DOHH2 (cell line): ENCODE results near the gene PCDHA10.

Experiments
- H3F3A ChIP-seq: fragments of 200-600 bp; sonication (generic), shearing (Covaris generic); 2 replicates; pipeline ENCODE4 v1.6.0; 2016; ENCODE audit warnings: antibody characterized with exemption, mild to moderate bottlenecking; ENCODE audit not compliant: control insufficient read depth, insufficient read depth
- H3K27ac ChIP-seq: fragments of 200-600 bp; sonication (generic); 2 replicates; pipeline ENCODE4 v1.5.1; 2014; ENCODE audit warnings: low read depth, mild to moderate bottlenecking, low read length, moderate library complexity
- H3K27me3 ChIP-seq: fragments of 200-600 bp; sonication (generic); 2 replicates; pipeline ENCODE4 v1.6.1; 2014; ENCODE audit warnings: mild to moderate bottlenecking, low read length, mixed read lengths; ENCODE audit not compliant: control insufficient read depth
- H3K36me3 ChIP-seq: fragments of 200-600 bp; sonication (generic); 2 replicates; pipeline ENCODE4 v1.6.1; 2014; ENCODE audit warnings: mild to moderate bottlenecking, low read length, moderate library complexity, mixed read lengths; ENCODE audit not compliant: control insufficient read depth
- H3K4me1 ChIP-seq: fragments of 200-600 bp; sonication (generic); 2 replicates; pipeline ENCODE4 v1.6.1; 2014; ENCODE audit warnings: mild to moderate bottlenecking, low read length, mixed read lengths; ENCODE audit not compliant: control insufficient read depth
- H3K4me2 ChIP-seq: fragments of 200-600 bp; sonication (generic); 2 replicates; pipeline ENCODE4 v1.6.0; 2014; ENCODE audit warnings: mild to moderate bottlenecking, low read length, moderate library complexity
- H3K4me3 ChIP-seq: fragments of 200-600 bp; sonication (generic); 2 replicates; pipeline ENCODE4 v1.5.1; 2014; ENCODE audit warnings: mild to moderate bottlenecking, low read length, mixed read lengths
- H3K79me2 ChIP-seq: fragments of 200-600 bp; sonication (generic); 2 replicates; pipeline ENCODE4 v1.6.1; 2014; ENCODE audit warnings: mild to moderate bottlenecking, low read length, mixed read lengths; ENCODE audit not compliant: control insufficient read depth
- H3K9me2 ChIP-seq: fragments of 200-600 bp; sonication (generic); replicated peaks from 2 replicates; pipeline ENCODE4 v1.6.1; 2014; ENCODE audit warnings: mild to moderate bottlenecking, low read length, mixed read lengths; ENCODE audit not compliant: control insufficient read depth
- H3K9me3 ChIP-seq: fragments of 200-600 bp; sonication (generic); 2 replicates; pipeline ENCODE4 v1.6.1; 2014; ENCODE audit warnings: antibody characterized with exemption, low read length, mixed read lengths; ENCODE audit not compliant: control insufficient read depth, insufficient read depth
- H4K20me1 ChIP-seq: fragments of 200-600 bp; sonication (generic); 2 replicates; pipeline ENCODE4 v1.6.0; 2014; ENCODE audit warnings: low read depth, mild to moderate bottlenecking, antibody characterized with exemption, low read length, moderate library complexity; ENCODE audit not compliant: control insufficient read depth, insufficient read depth
- EZH2phosphoT487 ChIP-seq: fragments of 200-600 bp; sonication (generic); IDR thresholded peaks from 2 replicates; pipeline ENCODE4 v1.6.1; 2017; ENCODE audit warnings: borderline replicate concordance, mild to moderate bottlenecking, antibody characterized with exemption, low read length, moderate library complexity, mixed read lengths
- TF ChIP-seq, protein P1 (sequence below): fragments of 200-600 bp; sonication (generic); IDR thresholded peaks from one replicate; pipeline ENCODE4 v1.5.1; 2014; ENCODE audit warnings: antibody characterized with exemption, mild to moderate bottlenecking, low read depth, low read length; ENCODE audit not compliant: poor library complexity, severe bottlenecking

PCDHA10 gene

GRCh38 chr5:140857177-140857986 lies 1.7 kb downstream of the PCDHA10 start:
- Histone ChIP-seq H3K79me2 (no peaks in the 10 kb centered on the region), H3K27me3 (no peaks in the 10 kb centered on the region), H3K4me3 (no peak overlapping the region), H3F3A (no peaks in the 10 kb centered on the region), H3K4me2 (no peak overlapping the region), H3K27ac (no peak overlapping the region), H3K4me1 (no peaks in the 10 kb centered on the region), H3K9me2 (no peaks in the 10 kb centered on the region), H3K9me3 (no peaks in the 10 kb centered on the region), H4K20me1 (no peaks in the 10 kb centered on the region), H3K36me3 (no peaks in the 10 kb centered on the region)
- TF ChIP-seq, protein P1, sequence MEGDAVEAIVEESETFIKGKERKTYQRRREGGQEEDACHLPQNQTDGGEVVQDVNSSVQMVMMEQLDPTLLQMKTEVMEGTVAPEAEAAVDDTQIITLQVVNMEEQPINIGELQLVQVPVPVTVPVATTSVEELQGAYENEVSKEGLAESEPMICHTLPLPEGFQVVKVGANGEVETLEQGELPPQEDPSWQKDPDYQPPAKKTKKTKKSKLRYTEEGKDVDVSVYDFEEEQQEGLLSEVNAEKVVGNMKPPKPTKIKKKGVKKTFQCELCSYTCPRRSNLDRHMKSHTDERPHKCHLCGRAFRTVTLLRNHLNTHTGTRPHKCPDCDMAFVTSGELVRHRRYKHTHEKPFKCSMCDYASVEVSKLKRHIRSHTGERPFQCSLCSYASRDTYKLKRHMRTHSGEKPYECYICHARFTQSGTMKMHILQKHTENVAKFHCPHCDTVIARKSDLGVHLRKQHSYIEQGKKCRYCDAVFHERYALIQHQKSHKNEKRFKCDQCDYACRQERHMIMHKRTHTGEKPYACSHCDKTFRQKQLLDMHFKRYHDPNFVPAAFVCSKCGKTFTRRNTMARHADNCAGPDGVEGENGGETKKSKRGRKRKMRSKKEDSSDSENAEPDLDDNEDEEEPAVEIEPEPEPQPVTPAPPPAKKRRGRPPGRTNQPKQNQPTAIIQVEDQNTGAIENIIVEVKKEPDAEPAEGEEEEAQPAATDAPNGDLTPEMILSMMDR: no peak
- TF ChIP-seq EZH2phosphoT487: no peak

GRCh38 chr5:140857987-140858240 lies 2.2 kb downstream of the PCDHA10 start:
- Histone ChIP-seq H3F3A (no peaks in the 10 kb centered on the region), H3K4me1 (no peaks in the 10 kb centered on the region), H3K9me2 (no peaks in the 10 kb centered on the region), H3K9me3 (no peaks in the 10 kb centered on the region), H3K79me2 (no peaks in the 10 kb centered on the region), H3K27ac (no peak overlapping the region), H3K27me3 (no peaks in the 10 kb centered on the region), H3K4me3 (no peak overlapping the region), H4K20me1 (no peaks in the 10 kb centered on the region), H3K36me3 (no peaks in the 10 kb centered on the region), H3K4me2 (no peak overlapping the region)
- TF ChIP-seq EZH2phosphoT487: no peak
- TF ChIP-seq, protein P1: no peak

GRCh38 chr5:140862441-140863295 lies 7.0 kb downstream of the PCDHA10 start:
- Histone ChIP-seq H3F3A (no peaks in the 10 kb centered on the region), H3K27me3 (0 out of 2 replicates have a peak, but pooled peaks cover 2% of the 10 kb centered on the region), H3K4me2 (no peak overlapping the region), H3K9me3 (no peaks in the 10 kb centered on the region), H3K4me1 (no peaks in the 10 kb centered on the region), H4K20me1 (no peaks in the 10 kb centered on the region), H3K27ac (no peak overlapping the region), H3K36me3 (no peaks in the 10 kb centered on the region), H3K9me2 (no peaks in the 10 kb centered on the region), H3K79me2 (no peaks in the 10 kb centered on the region), H3K4me3 (no peak overlapping the region)
- TF ChIP-seq, protein P1: no peak
- no peak for TF ChIP-seq EZH2phosphoT487
